Measurements from ENCODE around the gene UQCC3.
"Not testable (repeated sequence)": the region's sequence is repeated elsewhere in the genome, so short reads cannot be mapped to it uniquely, and the experiment has no call there.

Gene UQCC3

DNA sequence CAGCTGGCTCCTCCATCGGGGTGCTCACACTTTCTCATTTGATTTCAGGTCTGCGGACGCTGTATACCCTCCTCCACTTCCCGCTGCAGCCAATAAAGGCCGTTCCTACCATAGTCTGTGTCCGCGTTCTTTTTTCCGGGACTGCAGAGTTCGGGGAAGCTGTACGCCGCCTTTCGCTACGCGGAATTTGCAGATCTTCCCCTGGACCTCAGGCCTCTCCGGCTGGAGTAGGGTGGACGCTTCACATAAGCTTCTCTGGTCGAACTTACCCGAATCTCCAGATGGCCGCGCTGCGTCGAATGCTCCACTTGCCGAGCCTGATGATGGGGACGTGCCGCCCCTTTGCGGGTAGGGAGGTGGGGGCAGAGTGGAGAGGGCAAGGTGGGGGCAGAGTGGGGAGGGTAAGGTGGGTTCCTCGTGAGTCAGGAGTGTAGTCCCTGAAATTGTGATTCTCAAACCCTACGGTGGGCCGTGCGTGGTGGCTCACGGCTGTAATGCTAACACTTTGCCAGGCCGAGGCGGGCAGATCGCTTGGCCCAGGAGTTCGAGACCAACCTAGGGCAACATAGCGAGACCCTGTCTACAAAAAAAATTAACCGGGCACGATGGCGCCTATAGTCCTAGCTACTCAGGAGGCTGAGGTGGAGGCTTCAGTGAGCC is 5.7 kb upstream of the UQCC3 start:
- DNase-seq: peak; percentile 66

DNA sequence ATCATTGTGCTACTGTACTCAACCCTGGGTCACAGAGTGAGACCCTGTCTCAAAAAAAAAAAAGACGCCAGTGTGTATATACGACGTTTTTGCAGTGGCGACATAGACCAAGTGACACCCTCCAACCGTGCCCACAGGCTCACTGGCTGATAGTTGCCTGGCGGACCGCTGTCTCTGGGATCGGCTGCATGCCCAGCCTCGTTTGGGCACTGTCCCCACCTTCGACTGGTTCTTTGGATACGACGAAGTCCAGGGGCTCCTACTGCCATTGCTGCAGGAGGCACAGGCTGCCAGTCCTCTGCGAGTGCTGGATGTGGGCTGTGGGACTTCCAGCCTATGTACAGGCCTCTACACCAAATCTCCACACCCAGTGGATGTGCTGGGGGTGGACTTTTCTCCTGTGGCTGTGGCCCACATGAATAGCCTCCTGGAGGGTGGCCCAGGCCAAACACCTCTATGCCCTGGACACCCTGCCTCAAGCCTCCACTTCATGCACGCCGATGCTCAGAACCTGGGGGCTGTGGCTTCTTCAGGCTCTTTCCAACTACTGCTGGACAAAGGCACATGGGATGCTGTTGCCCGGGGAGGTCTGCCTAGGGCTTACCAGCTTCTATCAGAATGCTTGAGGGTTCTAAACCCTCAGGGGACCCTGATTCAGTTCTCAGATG is 5.1 kb upstream of the UQCC3 start:
- DNase-seq: no peak

DNA sequence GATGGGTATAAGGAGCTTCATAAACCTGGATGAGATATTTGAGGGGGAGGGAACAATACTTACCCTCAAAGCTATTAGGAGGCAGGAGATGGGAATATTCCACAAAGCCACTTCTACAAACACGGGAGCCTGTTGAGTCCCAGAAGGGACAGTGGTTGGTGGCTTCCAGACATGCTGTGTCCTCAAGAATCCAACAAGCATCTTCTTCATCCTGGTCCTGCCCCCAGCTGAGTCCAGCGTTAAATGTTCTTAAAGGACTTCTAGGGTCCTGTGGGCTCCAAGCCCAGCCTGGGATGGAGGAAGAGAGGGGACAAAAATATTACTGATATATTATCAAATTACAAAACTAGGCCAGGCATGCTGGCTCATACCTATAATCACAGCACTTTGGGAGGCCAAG is 4.0 kb upstream of the UQCC3 start:
- no peak for DNase-seq

DNA sequence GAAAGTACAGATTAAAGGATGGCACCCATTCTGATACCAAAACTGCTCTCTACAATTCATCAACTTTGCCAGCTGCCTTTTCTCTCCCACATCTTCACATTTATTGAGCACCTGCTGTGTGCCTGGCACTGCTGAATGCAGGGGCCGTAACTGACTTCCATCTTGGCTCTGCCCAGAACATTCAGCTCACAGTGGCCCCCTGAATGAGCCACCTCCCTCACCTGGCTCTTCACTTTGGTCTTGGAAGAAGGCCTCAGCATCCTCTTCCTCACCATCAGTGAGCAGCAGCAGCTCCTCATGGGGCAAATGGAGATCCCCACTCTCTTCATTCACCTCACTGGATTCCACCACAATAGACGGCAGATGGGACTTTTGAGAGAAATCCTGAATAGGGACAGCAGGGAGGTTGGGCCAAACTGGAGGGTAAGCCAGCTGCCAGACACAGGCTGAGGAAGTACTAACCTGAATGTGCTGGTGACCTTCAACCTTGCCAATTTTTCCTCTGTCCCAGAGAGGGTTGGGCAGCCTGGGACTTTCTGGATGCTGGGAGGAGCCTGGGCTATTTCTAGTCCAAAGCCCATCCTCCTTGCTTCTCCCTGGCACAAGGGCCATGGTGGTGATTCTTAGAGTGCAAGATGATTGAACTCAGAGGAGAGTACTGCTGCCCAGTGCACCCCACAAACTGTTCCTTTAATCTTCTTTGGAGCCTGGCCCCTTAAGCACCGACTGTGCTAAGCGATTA is 1.9 kb upstream of the UQCC3 start:
- DNase-seq: no peak

DNA sequence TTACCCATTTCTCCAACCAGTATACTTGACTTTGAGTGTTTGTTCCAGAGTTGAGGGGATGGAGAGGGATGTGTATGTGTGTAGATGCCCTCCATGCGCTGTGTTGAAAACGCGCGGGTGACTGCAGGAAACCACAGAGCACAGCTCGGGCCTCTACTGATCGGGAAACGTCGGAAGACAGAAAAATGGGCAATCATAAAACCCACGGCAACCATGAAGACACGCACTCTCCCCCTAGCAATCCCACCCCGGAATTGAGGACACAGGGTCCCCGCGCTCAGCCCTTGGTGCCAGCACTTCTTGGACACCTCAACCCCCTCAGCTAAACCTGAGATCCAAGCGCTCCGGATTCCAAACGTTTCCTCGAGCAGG is 251 bp upstream of the UQCC3 start:
- no peak for DNase-seq

DNA sequence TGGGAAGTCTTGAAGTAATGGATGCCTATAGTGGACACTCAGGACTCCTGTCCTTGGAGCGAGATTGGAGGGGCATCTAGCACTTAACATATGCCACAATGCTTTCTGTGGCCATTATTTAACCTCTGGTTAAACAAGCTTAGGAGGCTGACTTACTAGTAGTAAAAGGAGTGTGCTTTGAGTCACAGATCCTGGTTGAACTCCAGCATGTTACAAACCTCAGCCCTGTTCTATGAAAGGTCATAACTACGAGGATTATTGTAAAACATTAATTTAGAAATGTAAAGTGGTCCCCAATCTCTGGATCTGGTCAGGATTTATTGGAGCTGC is 1.7 kb downstream of the UQCC3 start:
- DNase-seq: no peak

DNA sequence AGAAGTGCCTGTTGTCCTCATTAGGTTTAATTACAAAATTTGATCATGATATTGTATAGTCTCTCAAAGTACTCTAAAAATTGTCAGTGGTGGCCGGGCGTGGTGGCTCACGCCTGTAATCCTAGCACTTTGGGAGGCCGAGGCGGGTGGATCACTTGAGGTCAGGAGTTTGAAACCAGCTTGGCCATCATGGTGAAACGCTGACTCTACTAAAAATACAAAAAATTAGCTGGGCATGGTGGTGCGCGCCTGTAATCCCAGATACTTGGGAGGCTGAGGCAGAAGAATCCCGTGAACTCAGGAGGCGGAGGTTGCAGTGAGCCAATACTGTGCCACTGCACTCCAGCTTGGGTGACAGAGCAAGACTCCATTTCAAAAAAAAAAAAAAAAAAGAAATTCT is 3.9 kb downstream of the UQCC3 start:
- DNase-seq: not testable (repeated sequence)

DNA sequence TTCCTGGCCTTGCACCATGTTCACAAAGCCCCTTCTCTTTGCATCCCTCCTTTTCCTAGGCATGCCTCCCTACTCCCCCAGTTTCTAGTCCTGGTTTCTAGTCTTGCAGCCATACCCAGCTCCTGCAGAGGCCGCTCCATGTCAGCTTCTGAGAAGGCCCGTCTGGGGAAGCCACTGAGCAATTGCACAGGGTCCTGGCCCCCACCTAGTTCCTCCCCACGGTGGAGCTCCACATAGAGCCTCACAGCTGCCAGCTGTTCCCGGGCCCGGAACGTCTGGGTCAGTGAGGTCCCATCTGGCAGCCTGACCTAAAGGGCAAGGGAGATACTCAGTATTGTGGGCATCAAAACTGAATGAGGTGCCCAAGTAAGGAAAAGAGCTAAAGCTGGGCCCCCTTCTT is 5.2 kb downstream of the UQCC3 start:
- DNase-seq: no peak

DNA sequence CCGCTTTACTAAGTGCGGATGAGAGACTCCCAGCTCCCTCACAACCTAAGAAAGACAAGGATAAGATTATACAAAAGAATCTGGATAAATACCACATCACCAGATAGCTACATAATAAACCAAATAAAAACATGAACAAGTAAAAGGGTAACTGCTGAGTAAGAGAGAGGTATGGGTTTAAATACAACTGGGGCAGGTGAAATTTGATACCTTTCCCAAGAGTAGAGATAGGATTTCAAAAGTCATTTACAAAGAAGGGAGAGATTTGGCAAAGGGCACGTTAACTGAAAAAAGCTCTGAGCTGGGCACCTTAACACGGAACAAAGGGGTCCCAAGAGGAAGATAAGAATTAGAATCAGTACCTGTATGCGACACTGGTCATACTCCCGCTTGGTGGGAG is 5.7 kb downstream of the UQCC3 start:
- DNase-seq: no peak

DNA sequence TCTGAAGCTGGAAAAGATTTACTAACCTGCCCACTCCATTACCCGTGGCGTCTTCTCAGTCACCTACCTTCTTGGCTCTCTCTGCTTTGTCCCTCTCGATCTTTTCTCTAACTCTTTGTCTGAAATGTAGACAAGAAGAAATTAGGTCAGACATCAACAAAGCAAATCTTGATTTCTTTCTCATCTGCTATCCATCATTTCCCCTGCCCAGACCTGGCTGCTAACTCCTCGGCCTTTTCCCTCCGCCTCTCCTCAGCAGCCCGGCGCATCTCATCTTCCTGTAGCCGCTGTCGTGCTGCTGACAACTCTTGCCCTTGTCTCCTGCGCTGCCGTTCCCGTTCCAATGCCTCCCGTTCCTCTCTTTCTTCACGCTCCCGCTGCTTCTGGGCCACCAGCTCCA is 6.2 kb downstream of the UQCC3 start:
- DNase-seq: no peak

DNA sequence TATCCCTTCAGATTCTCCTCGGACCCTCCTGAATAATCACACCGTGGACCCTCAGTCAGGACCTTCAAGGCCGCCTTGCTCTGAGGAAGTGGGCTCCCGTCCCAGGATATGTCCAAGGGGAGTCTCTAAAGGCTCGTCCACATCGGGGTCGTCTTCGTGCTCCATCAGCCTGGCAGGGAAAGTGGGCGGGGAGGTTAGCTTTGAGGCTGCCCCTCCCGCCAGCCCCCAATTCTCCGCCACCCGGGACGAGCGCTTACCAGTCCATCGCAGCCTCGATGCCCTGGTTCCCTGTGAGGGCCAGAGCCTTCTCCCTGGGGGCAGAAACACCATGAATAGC is 6.9 kb downstream of the UQCC3 start:
- no peak for DNase-seq

DNA sequence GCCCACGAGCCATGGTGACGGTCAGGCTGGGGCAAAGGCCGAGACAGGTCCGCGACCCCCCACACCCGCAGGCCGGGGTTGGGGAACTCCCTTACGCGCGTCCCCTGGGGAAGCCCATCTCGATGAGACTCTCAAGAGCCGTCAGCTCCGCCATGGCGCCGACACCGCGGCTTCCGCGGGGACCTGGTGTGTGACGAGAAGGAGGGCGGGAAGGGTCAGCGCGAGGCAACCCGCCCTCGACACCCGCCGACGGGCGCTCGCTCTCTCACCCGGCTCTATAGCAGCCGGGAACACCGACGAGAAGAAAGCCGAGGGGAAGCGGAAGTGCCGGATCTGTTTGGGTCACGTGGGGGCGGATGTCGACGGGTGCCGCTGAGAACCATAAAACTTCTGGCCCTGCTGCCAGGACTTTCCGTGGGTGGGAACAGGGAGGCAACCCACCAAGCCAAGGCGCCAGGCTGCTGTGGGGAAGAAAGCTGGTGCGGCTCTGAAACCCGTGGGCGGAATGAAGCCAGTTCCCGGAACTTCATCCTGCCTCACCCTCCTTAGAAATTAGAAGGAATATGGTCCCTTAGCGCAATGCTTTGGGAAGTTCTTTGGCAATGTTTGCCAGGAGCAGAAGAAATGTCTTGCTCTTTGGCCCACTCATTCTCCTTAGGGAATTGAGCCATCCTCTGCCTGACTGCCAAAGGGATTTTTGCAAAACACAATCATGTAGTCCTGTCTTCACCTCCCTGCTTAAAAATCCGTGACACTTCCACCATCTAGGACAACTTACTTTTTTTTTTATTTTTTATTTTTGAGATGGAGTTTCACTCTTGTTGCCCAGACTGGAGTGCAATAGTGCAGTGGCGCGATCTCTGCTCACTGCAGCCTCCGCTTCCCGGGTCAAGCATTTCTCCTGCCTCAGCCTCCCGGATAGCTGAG is 7.6 kb downstream of the UQCC3 start, which contains the start of gene UBXN1:
TSS of gene UBXN1 (minus strand) at position 304 of the 927 bp plus-strand sequence. CDS start at position 154, 150 bp downstream.
- peak; percentile 79 for DNase-seq

DNA sequence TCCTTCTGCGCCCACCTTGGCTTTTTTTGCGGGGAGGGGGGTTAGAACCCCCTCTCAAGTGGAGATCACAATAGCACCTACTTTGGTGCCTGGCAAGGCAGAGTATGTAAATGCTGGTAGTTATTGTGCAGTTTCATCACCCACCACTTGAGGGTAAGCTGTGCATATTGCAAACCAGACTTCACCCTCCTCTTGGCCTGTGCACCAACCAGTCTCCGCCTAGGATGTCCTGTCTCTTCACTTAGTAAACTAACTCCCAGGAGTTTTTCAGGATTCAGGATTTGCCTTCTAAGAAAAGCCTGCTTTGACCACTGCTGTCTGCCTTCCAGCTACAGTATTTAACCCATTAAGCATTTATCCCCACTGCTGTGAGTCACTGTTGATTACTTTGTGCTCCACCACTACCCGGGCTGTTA is 9.4 kb downstream of the UQCC3 start:
- no peak for DNase-seq

DNA sequence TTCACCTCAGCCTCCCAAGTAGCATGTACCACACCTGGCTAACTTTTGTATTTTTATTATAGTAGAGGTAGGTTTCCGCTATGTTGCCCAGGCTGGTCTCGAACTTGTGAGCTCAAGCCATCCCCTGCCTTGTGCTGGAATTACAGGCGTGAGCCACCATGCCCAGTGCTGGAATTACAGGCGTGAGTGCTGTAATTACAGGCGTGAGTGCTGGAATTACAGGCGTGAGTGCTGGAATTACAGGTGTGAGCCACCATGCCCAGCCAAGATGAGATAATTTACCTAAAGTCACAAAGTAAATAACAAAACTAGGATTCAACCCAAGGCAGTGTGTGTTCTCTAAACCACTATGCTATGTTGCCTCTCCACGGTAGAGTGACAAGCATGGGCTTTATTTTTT is 11.0 kb downstream of the UQCC3 start:
- no peak for DNase-seq

DNA sequence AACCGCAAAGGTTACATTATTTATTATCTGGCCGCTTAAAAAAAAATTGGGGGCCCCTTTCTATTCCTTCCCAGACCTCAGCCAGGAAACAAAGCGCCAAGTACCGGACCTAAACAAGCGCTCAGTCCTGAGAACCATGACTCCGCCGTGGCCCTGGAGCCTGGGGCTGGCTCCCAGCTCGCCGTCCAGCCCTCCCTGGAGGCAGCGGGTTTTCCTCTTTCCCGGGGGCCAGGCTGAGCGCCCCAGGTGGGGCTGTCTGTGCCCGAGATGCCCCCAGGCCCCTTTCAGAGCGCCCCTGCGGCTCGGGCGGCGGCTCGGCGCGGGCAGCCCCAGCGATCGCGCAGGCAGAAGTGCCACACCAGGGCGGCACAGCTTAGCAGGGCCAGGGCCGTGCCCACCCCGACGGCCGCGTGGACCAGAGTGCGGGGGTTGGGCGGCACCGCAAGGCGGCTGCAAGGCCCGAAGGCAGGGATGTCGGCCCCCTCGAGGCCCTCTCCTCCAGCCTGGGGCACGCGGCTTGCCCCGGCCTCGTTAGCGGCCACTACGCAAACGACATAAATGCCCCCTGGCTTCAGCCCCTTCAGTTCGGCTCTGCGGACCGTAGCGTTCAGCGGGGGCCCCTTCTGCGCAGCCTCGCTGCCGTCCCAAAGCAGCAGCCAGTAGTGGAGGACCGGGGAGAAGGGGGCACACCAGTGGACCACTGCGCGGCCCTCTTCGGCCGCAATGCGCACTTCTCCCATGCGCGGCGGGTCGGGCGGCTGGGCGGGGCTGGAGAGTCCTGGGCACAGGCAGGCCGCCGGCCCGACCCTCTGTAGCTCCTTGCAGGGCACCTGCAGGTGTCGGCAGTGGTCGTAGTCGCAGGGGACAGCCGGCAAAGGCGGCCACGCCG is 16.3 kb downstream of the UQCC3 start:
- DNase-seq: no peak

DNA sequence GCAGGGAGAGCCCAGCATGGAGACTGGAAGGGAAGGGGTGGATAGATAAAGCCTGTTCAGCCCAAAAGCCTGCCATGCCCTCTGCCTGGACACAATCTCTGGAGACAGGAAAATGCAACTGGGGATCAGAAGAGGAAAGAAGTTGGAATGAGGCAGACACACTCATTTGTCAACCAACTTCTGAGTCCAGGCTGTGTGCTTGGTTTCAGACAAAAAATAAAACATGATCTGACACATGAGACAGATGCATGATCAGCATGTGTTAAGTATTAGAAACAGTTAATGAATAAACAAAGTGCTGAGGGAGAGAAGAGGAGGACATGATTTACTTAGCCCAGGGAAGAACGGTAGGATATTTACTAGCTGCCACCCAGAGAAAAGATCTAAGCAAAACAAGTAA is 17.0 kb downstream of the UQCC3 start:
- no peak for DNase-seq

DNA sequence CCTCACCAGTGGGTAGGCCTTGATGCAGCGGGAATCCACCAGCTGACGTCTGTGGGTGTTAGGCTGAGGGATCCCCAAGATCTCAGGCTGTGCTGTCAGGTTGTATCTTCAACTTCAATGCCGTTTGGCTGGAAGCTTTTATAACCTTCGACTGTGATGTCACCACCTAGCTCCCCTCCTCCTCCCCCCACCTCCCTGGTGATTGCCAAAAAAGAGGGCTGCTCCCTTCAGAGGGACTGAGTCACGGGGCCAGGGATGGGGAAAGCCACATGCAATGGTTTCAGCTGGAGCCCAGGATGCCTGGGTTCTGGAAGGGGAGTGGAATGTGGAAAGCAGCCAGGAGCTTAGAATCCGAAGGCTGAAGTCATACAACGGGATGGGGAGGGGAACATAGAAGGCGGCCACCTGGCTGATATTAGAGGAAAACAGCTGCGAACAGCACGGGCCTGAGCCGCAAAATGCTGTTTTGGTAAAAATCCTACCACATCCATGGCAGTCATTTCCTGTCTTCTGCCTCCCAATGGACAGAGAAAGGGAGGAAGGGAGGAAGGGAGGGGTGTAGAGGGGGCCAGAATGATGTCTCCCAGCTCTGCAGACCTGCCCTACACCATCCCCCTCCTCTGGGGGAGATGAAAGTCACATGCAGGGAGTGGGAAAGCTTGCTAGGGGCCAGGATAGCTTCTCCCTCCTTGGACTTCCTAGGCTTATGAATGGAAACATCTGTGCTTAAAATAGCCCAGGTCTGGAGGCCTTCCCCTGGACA is 18.1 kb downstream of the UQCC3 start, which contains the start of gene LRRN4CL:
TSS of gene LRRN4CL (minus strand) at position 110 of the 763 bp plus-strand sequence. CDS start 1,022 bp downstream, outside the sequence.
- no peak for DNase-seq

DNA sequence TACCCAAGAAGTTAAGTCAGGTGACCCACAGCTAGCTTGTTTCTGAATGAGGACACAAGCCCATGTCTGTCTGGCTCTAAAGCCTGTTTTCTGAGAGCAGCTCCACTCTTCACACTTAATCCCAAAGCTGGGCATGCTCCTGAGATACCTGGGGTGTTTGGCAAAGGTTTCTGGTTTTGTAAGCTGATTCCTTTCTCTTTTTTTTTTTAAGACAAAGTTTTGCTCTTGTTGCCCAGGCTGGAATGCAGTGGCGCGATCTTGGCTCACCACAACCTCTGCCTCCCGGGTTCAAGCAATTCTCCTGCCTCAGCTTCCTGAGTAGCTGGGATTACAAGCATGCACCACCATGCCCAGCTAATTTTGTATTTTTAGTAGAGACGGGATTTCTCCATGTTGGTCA is 22.2 kb downstream of the UQCC3 start:
- not testable (repeated sequence) for DNase-seq

DNA sequence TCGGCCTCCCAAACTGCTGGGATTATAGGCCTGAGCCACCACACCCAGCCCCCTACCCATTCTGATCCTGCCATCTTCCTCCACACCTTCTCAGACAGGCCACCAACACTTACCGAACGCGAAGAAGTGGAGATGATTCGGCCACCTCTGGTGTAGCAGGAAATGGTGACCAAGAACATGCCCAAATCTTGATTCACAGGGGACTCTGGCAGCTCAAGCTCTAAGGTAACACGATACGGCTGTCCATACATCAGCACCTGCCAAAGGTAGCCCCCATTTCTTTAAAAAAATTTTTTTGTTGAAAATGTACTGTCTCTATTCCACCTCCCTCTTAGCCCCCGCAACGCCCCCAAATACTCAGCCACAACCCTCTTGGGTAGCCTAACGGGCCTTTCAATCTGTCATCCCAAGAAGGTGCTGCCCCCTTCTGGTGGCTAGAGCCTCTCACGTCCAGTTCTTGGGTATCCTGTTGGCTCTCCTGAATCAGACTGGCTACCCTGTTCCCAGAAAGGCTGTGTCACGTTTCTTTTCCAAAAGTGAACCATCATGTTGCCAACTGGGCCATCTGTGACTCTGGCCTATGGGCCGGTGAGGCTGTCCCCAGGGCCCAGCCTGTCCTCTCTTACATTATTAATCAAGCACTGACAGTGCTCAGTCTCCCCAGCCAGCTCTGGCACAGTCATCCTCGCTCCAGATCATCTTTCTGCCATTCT is 23.1 kb downstream of the UQCC3 start:
- DNase-seq: peak; percentile 74

DNA sequence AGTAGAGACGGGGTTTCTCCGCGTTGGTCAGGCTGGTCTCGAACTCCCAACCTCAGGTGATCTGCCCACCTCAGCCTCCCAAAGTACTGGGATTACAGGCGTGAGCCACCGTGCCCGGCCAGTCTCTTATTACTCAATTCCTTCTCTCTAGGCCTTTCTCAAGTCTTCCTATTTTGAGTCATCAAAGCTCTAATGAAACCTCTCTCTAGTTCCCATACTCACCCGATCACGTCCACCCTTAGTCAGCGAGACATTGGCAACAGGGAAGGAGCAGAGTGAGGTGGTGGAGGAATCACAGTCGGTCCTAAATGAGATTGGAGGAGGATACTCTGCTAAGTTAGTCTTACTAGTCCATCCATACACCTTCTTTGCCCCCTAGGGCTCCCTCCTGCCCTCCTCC is 30.8 kb downstream of the UQCC3 start:
- no peak for DNase-seq

DNA sequence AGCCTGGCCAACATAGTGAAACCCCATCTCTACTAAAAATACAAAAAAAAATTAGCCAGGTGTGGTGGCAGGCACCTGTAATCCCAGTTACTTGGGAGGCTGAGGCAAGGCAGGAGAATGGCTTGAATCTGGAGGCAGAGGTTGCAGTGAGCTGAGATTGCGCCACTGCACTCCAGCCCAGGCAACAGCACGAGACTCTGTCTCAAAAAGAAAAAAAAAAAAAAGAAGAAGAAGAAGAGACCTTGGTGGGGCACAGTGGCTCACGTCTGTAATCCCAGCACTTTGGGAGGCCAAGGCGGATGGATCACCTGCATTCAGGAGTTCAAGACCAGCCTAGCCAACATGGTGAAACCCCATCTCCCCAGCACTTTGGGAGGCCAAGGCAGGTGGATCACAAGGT is 32.4 kb downstream of the UQCC3 start:
- not testable (repeated sequence) for DNase-seq

All from activated T-cell treated with anti-CD3 and anti-CD28 coated beads, Interleukin-2, amount 50 U/mL, for 1 hour (primary cell).